D721Med (cell line): ENCODE data around the gene THEMIS2.

Source experiments
- DNase-seq: peaks from one replicate; pipeline ENCODE4 v3.0.0; 2011; ENCODE audit warnings: low spot score; ENCODE audit not compliant: insufficient read length
- FAIRE-seq: peaks from 2 replicates; lab custom pipeline; 2011; peaks lifted over from hg19 to GRCh38; lab: Jason Lieb, UNC
- TF ChIP-seq, protein P1 (sequence below): IDR thresholded peaks from 2 replicates; pipeline ENCODE4 v1.5.1; 2012; ENCODE audit warnings: mild to moderate bottlenecking, control low read depth; ENCODE audit not compliant: insufficient read depth; ENCODE audit errors: missing control alignments

THEMIS2 gene

DNA sequence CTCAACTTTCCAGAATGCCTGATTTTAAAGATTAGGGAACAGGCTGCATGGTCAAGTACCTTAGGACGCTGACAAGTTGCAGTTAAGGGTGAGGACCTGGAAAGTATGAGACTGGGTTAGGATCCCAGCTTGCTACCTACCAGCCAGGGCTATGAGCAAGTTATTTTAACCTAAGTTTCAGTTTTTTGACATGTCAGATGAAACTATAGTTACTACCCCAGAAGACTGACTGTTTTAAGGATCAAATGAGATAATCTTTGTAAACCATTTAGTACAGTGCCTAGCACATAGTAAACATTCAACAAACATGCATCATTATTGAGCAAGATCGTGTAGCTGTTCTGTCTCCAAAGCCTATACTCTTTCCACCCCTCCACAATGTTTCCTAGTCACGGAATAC lies 14.4 kb downstream of the THEMIS2 start:
- no peak for FAIRE-seq
- TF ChIP-seq, protein P1, sequence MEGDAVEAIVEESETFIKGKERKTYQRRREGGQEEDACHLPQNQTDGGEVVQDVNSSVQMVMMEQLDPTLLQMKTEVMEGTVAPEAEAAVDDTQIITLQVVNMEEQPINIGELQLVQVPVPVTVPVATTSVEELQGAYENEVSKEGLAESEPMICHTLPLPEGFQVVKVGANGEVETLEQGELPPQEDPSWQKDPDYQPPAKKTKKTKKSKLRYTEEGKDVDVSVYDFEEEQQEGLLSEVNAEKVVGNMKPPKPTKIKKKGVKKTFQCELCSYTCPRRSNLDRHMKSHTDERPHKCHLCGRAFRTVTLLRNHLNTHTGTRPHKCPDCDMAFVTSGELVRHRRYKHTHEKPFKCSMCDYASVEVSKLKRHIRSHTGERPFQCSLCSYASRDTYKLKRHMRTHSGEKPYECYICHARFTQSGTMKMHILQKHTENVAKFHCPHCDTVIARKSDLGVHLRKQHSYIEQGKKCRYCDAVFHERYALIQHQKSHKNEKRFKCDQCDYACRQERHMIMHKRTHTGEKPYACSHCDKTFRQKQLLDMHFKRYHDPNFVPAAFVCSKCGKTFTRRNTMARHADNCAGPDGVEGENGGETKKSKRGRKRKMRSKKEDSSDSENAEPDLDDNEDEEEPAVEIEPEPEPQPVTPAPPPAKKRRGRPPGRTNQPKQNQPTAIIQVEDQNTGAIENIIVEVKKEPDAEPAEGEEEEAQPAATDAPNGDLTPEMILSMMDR: no peak
- no peak for DNase-seq

DNA sequence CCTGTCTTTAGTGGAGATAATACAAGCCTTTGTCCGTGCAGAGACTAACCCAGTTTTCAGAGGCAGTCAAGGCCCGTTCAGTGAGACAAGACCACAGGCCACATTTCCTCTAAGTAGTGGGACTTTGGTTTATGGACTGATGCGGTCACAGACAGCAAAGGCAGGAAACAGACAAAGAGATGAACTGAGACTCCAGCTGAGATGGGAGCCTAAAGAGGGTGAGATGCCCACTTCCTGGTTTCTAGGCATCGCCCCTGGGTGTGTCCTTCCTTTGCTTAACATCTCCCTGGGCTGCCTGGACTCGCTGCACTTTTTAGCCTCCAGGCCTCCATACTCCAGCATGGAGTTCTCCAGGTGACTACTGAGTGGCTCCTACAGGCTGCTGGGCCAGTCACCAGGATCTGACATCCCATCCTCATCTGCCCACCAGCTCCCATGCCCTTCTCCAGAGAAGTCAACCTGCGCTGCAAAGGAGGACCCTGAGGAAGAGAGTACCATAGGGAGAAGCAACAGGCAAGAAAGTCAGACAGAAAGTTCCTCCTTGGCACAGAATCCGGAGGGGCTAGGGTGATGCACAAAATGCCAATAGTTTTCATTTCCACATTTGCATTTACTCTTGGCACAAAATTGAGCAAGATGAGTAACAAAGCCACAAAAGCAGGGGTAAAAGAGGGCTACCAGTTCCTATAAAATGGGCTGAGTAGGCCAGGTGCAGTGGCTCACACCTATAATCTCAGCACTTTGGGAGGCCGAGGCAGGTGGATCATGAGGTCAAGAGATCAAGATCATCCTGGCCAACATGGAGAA lies 15.1 kb downstream of the THEMIS2 start:
- DNase-seq (no peak), FAIRE-seq (no peak)
- TF ChIP-seq, protein P1: no peak

DNA sequence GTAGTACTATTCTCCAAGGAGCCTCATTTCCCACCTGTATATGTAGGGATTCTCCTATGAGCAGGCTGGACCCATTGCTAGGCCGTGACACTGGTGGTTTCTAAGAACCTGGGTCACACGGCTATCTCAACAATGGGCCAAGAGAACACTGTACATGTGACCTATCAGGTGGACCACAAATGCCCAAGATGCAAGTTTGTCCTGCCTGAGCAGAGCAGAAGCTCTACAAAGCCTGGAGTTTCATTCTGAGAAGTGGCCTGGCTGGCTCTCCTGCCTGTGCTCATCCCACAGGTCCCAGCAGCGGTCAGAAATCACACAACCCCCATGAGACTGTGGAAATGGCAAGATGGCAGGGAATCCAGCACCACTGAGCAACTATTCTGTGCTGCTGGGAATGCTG lies 17.2 kb downstream of the THEMIS2 start:
- DNase-seq: no peak
- no peak for FAIRE-seq
- TF ChIP-seq, protein P1: no peak

DNA sequence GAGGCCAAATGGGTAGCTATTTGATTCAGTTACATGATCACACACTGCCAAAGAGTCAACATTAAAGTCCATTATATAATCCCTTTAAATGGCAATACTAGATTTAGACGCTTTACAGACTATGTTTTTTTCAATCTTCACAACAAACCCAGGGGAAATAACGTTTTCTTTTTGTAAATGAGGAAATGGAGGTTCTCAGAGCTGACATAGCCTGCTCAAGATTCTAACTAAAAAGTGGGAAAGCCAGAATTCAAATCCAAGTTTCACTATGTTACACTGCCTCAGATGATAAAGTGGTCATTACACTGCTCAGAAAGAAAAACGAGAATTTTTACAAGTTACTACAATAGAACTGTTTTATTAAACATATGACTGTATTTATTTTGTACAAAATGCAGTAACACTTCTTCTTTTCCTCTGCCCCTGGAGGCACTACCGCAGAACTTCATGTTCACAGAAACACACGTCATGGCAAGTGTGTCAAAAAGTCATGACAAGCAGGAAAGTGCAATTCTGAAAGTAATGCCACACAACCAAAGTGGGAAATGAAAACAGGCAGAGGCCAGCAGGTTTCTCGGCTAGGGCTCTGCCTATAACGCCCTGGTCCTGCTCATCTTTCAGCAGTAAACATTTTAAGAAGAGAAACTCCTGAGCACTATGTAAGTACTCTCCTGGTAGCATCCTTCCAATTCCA lies 19.0 kb downstream of the THEMIS2 start:
- no peak for DNase-seq
- FAIRE-seq: no peak
- TF ChIP-seq, protein P1: no peak

DNA sequence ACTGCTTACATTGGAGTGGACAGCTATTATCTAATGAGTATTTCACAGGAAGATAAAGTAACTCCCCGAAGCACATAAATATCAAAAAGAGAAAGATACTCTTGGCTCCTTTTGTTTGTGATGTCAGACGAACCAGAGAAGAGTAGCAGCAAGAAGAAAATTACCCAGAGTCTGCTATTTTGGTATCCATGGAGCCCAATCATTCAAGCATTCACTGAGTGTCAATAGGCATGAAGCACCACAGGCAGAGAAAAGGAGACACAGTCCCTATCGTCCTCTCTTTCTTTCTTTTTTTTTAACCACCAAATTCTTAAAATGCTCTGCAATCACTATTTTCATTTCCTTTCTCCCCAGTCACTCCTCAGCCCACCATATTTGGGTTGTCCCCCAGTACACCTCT lies 22.2 kb downstream of the THEMIS2 start:
- TF ChIP-seq, protein P1: no peak
- FAIRE-seq (no peak), DNase-seq (no peak)

DNA sequence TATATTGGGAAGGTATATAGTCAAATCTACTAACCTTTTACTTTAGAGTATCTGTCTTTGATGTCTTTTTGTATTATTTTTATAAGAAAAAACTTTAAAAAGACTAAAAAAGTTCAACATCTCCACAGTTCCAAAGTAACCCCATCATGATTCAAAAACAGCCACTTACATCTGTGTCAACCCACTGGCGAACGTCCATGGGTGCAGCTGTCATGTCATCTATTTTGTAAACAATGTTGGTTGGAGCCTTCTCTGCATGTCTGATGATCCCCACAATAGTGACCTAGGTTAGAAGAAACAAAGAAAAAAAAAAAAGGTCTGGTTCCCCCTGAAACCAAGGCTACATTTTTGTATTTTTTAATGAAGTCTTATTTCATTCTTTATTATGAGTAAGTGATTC lies 34.4 kb downstream of the THEMIS2 start:
- TF ChIP-seq, protein P1: no peak
- no peak for DNase-seq
- FAIRE-seq: no peak

DNA sequence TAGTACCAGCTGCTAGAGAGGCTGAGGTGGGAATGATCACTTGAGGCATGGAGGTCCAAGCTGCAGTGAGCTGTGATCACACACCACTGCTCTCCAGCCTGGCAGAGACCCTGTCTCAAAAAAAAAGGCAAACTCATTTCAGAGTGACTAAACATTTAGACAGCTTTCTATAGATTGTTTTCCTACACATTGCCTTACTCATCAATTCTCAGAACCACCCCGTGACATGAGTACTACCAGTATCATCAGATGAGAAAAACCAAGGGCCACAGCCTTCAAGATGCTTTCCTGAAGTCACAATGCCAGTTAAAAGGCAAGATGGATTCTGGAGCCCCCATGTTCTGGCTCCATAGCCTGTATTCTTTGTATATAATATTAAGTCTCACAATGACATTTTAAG lies 40.1 kb downstream of the THEMIS2 start:
- DNase-seq (no peak), FAIRE-seq (no peak)
- TF ChIP-seq, protein P1: no peak
